ENCODE measurements around the gene RPS6KA5. TPM values are rescaled to one million over a fixed set of nuclear protein-coding genes. Genes with fewer than 3 reads are reported as not detected.

The RPS6KA5 gene
- total RNA-seq, 1 experiment from 2014 or later = 2.6 TPM

DNA sequence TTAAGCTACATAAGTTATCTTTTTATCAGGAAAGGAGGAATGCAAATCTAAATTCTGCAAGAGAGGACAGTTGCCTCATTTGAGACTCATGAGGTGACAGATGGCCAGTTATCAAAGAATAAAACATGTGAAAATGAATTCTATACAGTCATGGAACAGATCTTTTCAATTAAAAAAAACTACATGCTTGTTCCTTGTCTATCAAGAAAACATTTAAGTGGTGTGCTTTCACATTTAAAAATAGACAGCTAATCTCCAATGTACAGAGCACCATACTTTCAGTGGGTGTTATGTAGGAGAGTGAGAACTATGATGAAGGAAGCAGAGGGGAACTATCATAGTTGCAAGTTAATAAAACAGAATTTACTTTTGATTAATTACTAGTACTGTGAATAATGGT is 167.5 kb downstream of the RPS6KA5 start:
- Histone ChIP-seq H3K4me1 (ENCODE audit: control insufficient read depth, insufficient read depth, low read length) (no peaks in the 10 kb centered on the region), H3K4me3 (ENCODE audit: low read depth in 2 of 2, low read length in 2 of 2) (no peak overlapping the region), H3K9me3 (ENCODE audit: control insufficient read depth, insufficient read depth, low read depth, low read length) (no peaks in the 10 kb centered on the region), H3K36me3 (ENCODE audit: control insufficient read depth, insufficient read depth, low read length) (no peaks in the 10 kb centered on the region; the same call in 1 of the 2 replicates), H3K27ac (ENCODE audit: low read length) (no peak overlapping the region), H3K27me3 (ENCODE audit: control insufficient read depth, insufficient read depth, low read length) (no peaks in the 10 kb centered on the region)
- no TSS peak for BruUV-seq (replicated peaks)
- intact Hi-C loops (cut with micrococcal nuclease; ENCODE audit: unreplicated experiment) = no loop called here
- ChIA-PET CTCF (no interaction called here), POLR2A (no interaction called here)
- DNase-seq (ENCODE audit: low read depth, low spot score) (no peak), ATAC-seq (no peak)
- in situ Hi-C loops (cut with HindIII; ENCODE audit: low pct_unique_long_range_greater_than_20kb, low sequenced_read_pairs) = no loop called here
- TF ChIP-seq TCF7L2 (IDR thresholded peaks at IDR 0.05; ENCODE audit: low read depth, low read length) = no peak
- no peak for TF ChIP-seq CTCF (IDR thresholded peaks at IDR 0.05)
- TF ChIP-seq POLR2AphosphoS5 (IDR thresholded peaks at IDR 0.05; ENCODE audit: low read depth, low read length) = no peak
- TF ChIP-seq, protein P1, sequence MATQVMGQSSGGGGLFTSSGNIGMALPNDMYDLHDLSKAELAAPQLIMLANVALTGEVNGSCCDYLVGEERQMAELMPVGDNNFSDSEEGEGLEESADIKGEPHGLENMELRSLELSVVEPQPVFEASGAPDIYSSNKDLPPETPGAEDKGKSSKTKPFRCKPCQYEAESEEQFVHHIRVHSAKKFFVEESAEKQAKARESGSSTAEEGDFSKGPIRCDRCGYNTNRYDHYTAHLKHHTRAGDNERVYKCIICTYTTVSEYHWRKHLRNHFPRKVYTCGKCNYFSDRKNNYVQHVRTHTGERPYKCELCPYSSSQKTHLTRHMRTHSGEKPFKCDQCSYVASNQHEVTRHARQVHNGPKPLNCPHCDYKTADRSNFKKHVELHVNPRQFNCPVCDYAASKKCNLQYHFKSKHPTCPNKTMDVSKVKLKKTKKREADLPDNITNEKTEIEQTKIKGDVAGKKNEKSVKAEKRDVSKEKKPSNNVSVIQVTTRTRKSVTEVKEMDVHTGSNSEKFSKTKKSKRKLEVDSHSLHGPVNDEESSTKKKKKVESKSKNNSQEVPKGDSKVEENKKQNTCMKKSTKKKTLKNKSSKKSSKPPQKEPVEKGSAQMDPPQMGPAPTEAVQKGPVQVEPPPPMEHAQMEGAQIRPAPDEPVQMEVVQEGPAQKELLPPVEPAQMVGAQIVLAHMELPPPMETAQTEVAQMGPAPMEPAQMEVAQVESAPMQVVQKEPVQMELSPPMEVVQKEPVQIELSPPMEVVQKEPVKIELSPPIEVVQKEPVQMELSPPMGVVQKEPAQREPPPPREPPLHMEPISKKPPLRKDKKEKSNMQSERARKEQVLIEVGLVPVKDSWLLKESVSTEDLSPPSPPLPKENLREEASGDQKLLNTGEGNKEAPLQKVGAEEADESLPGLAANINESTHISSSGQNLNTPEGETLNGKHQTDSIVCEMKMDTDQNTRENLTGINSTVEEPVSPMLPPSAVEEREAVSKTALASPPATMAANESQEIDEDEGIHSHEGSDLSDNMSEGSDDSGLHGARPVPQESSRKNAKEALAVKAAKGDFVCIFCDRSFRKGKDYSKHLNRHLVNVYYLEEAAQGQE (IDR thresholded peaks at IDR 0.05; ENCODE audit: insufficient read depth in 1 of 2, low read depth in 2 of 2, low read length in 1 of 2) = no peak
- no peak for TF ChIP-seq SIN3A (IDR thresholded peaks at IDR 0.05; ENCODE audit: borderline replicate concordance, insufficient read depth, low read depth, low read length)

- POLR2A ChIA-PET = no interaction called here
- Histone ChIP-seq H3K27ac (ENCODE audit: low read length) (no peak overlapping the region), H3K27me3 (ENCODE audit: control insufficient read depth, insufficient read depth, low read length) (no peaks in the 10 kb centered on the region), H3K36me3 (ENCODE audit: control insufficient read depth, insufficient read depth, low read length) (no peaks in the 10 kb centered on the region; the same call in 1 of the 2 replicates), H3K4me3 (ENCODE audit: low read depth in 2 of 2, low read length in 2 of 2) (no peak overlapping the region), H3K9me3 (ENCODE audit: control insufficient read depth, insufficient read depth, low read depth, low read length) (no peaks in the 10 kb centered on the region), H3K4me1 (ENCODE audit: control insufficient read depth, insufficient read depth, low read length) (no peaks in the 10 kb centered on the region)
- DNase-seq (ENCODE audit: low read depth, low spot score) (no peak), ATAC-seq (no peak)
- CTCF ChIA-PET = no interaction called here
- intact Hi-C loops (cut with micrococcal nuclease; ENCODE audit: unreplicated experiment) (no loop called here), in situ Hi-C loops (cut with HindIII; ENCODE audit: low pct_unique_long_range_greater_than_20kb, low sequenced_read_pairs) (no loop called here)
- no TSS peak for BruUV-seq (replicated peaks)
- TF ChIP-seq CTCF (IDR thresholded peaks at IDR 0.05) = no peak
- TF ChIP-seq TCF7L2 (IDR thresholded peaks at IDR 0.05; ENCODE audit: low read depth, low read length) = no peak
- TF ChIP-seq POLR2AphosphoS5 (IDR thresholded peaks at IDR 0.05; ENCODE audit: low read depth, low read length) = no peak
- TF ChIP-seq, protein P1 (IDR thresholded peaks at IDR 0.05; ENCODE audit: insufficient read depth in 1 of 2, low read depth in 2 of 2, low read length in 1 of 2) = no peak
- no peak for TF ChIP-seq SIN3A (IDR thresholded peaks at IDR 0.05; ENCODE audit: borderline replicate concordance, insufficient read depth, low read depth, low read length)
These were observed 169.1 kb downstream of the RPS6KA5 start for GRCh38 chr14:90891326-90891725.
